ENCODE measurements around the gene PID1.

PID1 gene

DNA sequence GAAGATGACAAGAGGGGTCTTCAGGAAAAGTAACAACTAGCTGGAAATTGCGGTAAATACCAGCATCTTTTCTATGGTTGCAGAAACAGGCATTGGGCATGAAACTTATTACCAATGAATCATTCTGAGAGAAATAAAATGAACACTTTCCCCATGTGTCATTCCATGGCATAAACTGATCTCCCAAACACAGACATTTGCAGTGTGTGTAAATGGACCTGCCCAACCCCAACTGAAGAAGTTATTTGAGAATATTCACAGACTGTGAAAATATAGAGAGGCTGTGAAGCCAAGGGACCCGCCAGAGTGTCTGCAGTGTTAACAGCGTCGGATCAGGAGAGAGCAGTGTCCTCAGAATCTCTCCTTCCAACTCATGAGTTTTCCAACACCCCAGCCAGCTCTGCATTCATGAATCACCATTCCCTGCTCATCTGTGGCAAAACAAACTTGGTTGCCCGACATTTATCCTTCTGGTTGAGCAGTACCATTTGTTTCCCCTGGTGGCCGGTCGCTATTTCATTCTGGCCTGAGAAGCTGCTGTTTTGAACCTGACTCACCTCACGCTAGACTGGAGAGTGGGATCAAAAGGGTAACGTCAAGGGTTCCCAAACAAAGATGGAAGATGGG lies 238.4 kb downstream of the PID1 start:
- Mint-ChIP-seq H3K4me3 (no peak overlapping the region), H3K27me3 (no peaks in the 10 kb centered on the region), H3K27ac (no peak overlapping the region), H3K36me3 (no peaks in the 10 kb centered on the region), H3K4me1 (no peaks in the 10 kb centered on the region), H3K9me3 (peaks cover 4% of the 10 kb centered on the region)
- no peak for ATAC-seq (ENCODE audit: low read depth)
- DNase-seq (ENCODE audit: low spot score in 2 of 2), result no peak

DNA sequence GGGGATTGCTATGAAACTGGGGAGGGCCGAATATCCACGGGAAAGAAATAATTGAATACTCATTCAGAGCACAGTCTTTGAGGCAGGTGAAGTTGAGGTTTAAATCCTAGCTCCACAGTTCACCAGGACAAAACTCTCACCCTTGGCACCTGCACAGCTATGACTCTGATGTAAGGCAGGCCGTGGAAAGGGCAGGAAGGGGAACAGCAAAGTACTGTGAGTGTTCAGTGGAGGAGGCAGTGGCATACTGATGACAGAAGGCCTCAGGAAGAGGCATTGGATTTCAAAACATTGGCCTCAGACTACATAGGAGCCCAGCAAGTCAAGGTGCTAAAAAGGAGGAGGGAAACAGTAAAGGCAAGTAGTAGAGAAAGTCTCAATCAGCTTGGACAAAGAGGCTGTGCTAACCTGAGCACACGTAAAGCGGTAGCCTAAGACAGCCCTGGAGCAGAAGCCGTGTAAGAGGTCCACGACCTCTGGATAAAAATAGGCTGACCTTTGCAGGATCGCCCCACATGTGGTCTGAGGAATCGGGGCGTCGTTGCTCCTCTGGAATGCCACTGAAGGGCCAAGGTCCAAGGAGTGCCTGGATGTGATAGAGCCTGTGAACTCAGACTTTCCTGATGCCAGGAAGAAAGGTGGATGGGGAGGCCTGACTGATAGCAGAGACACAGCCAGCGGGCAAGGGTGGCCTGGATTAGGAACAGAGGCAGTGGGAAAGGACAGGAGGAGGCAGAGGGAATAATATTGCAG lies 243.6 kb downstream of the PID1 start:
- Mint-ChIP-seq H3K36me3 (no peaks in the 10 kb centered on the region), H3K4me3 (no peak overlapping the region), H3K4me1 (no peaks in the 10 kb centered on the region)

DNA sequence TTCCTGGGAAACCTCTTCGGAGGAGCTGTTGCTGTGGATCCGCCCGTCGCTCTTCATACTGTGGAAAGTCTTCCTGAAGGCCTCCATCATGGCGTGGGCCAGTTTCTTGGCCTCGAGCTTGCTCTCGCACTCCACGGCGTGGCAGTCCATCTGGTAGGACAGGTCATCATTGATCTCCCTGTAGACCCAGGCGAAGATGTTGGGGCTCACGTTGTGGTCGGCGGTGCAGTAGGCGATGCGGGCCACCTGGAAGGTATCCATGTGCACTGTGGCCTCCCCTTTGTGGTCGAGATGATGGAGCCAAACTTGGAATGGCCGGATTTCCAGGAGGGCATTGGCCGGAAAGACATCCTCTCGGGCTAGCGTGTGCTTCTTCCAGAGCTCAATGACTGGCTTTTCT lies 245.4 kb downstream of the PID1 start:
- H3K4me1 Mint-ChIP-seq, result no peaks in the 10 kb centered on the region
- H3K9me3 Mint-ChIP-seq, result peaks cover 8% of the 10 kb centered on the region
- no peak overlapping the region for H3K27ac Mint-ChIP-seq
- no peaks in the 10 kb centered on the region for H3K27me3 Mint-ChIP-seq
- no peaks in the 10 kb centered on the region for H3K36me3 Mint-ChIP-seq
- no peak overlapping the region for H3K4me3 Mint-ChIP-seq
- no peak for ATAC-seq (ENCODE audit: low read depth)
- DNase-seq (ENCODE audit: low spot score in 2 of 2), result no peak

More for the DNA sequence above, 243.6 kb downstream of the PID1 start:
- DNase-seq (ENCODE audit: low spot score in 2 of 2), result no peak
- H3K27ac Mint-ChIP-seq, result no peak overlapping the region
- ATAC-seq (ENCODE audit: low read depth), result no peak
- H3K9me3 Mint-ChIP-seq, result peaks cover 8% of the 10 kb centered on the region
- H3K27me3 Mint-ChIP-seq, result no peaks in the 10 kb centered on the region

DNA sequence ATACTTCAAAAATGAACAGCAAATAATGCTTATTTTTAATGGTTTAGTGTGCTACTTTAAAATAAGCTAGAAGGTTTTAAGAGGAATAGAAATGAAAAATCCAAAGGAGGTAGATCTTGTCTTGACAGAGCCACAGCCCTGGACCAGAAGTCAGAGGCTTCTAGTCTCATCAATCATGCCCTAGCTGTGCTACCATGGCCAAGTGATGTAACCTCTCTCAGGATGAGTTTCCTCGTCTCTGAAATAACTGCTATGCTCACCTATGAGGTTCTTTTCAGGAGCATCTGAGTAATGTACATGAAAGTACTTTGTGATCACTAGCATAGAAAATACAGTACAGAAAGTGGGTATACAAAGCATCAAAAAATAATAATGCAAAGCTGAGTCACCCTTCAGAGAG lies 248.4 kb downstream of the PID1 start:
- ATAC-seq (ENCODE audit: low read depth) (no peak), DNase-seq (ENCODE audit: low spot score in 2 of 2) (no peak)
- H3K36me3 Mint-ChIP-seq, result no peaks in the 10 kb centered on the region
- H3K27ac Mint-ChIP-seq, result no peak overlapping the region
- no peaks in the 10 kb centered on the region for H3K27me3 Mint-ChIP-seq
- no peaks in the 10 kb centered on the region for H3K4me1 Mint-ChIP-seq
- peaks cover 3% of the 10 kb centered on the region for H3K9me3 Mint-ChIP-seq
- no peak overlapping the region for H3K4me3 Mint-ChIP-seq

DNA sequence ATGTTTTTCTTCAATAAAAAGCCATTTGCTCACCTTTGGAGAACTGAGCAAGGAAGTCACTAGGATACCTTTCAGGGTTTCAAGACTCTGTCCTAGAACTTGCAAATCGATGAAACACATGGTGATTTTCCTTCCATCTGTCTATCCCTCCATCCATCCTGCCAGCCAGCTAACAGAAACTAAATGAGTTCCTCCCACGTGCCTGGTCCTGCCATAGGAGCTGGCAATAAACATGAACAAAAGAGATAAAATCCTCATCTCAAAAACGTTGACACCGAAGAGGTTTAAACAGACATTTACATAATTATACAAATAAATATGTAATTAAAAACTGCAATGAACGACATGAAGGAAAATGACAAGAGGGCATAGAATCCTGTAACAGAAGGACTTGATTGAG lies 249.0 kb downstream of the PID1 start:
- H3K9me3 Mint-ChIP-seq, result no peaks in the 10 kb centered on the region
- H3K27ac Mint-ChIP-seq, result no peak overlapping the region
- no peaks in the 10 kb centered on the region for H3K4me1 Mint-ChIP-seq
- no peak for DNase-seq (ENCODE audit: low spot score in 2 of 2)
- no peaks in the 10 kb centered on the region for H3K27me3 Mint-ChIP-seq
- no peak for ATAC-seq (ENCODE audit: low read depth)
- no peak overlapping the region for H3K4me3 Mint-ChIP-seq
- H3K36me3 Mint-ChIP-seq, result no peaks in the 10 kb centered on the region

DNA sequence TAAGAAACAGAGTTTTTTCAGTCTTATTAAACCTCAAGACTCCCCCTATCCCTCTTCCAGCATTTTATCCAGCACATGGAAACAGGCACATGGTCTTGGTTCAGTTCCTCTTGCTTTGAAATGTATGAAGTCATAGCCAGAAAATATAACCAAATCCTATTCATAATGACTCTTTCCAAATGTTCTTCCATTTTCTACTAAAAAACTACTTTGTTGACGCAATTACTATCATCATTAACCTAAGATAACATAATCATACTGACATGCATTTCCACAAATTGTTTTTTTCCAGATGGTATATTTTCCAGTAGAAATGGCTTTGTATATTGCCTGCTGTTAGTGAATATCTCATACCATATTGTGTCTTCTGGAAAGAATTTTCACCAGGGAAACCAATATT lies 261.3 kb downstream of the PID1 start:
- Mint-ChIP-seq H3K9me3 (peaks cover 3% of the 10 kb centered on the region), H3K27ac (no peak overlapping the region), H3K4me1 (no peaks in the 10 kb centered on the region), H3K27me3 (peaks cover 1% of the 10 kb centered on the region), H3K36me3 (no peaks in the 10 kb centered on the region), H3K4me3 (no peak overlapping the region)
- no peak for DNase-seq (ENCODE audit: low spot score in 2 of 2)
- ATAC-seq (ENCODE audit: low read depth), result no peak

DNA sequence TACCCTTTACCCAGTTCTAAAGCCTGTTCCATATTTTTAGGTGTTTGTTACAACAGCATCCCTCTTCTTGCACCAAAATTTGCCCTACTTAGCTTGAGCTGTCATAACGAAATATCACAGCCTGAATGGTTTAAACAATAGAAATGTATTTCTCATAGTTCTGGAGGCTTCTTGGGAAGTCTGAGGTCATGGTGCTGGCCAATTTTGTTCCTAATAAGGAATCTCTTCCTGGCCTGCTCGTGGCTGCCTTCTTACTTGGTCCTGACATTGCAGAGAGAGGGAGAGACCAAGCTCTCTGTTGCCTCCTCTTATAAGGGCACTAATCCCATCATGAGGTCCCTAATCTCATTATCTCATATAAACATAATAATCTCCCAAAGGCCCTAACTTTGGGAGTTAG lies 267.8 kb downstream of the PID1 start:
- ATAC-seq (ENCODE audit: low read depth), result no peak
- no peak overlapping the region for H3K4me3 Mint-ChIP-seq
- no peak for DNase-seq (ENCODE audit: low spot score in 2 of 2)
- peaks cover 1% of the 10 kb centered on the region for H3K36me3 Mint-ChIP-seq
- no peaks in the 10 kb centered on the region for H3K4me1 Mint-ChIP-seq
- H3K9me3 Mint-ChIP-seq, result peaks cover 14% of the 10 kb centered on the region
- H3K27ac Mint-ChIP-seq, result no peak overlapping the region
- H3K27me3 Mint-ChIP-seq, result no peaks in the 10 kb centered on the region

DNA sequence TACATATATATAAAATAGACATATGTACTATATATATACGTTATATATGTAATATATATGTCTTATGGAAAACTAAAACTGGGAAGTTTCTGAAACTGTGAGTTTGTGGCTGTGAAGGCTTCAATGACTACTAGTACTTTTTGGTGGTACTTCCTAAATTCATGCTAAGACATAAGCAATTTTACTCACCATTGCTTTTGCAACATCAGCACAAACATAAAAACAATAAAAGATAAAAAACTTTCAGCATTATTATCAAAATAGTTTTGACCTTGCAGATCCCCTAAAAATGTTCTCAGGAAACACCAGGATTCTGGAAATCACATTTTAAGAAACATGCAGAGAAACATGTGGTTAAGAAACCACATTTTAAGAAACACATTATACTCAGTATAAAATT lies 269.9 kb downstream of the PID1 start:
- H3K4me3 Mint-ChIP-seq, result no peak overlapping the region
- no peak for ATAC-seq (ENCODE audit: low read depth)
- DNase-seq (ENCODE audit: low spot score in 2 of 2), result no peak
- peaks cover 16% of the 10 kb centered on the region for H3K9me3 Mint-ChIP-seq
- H3K36me3 Mint-ChIP-seq, result peaks cover 1% of the 10 kb centered on the region
- H3K4me1 Mint-ChIP-seq, result no peaks in the 10 kb centered on the region
- H3K27ac Mint-ChIP-seq, result no peak overlapping the region
- no peaks in the 10 kb centered on the region for H3K27me3 Mint-ChIP-seq

DNA sequence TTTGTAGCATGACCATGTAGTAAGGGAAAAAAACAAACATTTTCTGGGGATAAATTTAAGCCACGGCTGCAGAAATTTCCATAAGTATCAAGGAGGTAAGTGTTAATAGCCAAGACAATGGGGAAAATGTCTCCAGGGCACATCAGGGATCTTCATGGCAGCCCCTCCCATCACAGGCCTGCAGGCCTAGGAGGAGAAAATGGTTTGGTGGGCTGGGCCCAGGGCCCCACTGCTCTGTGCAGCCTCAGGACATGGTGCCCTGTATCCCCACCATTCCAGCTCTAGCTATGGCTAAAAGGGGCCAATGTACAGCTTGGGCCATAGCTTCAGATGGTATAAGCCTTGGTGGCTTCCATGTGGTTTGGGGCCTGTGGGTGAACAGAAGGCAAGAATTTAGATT lies 271.8 kb downstream of the PID1 start:
- H3K9me3 Mint-ChIP-seq, result peaks cover 16% of the 10 kb centered on the region

DNA sequence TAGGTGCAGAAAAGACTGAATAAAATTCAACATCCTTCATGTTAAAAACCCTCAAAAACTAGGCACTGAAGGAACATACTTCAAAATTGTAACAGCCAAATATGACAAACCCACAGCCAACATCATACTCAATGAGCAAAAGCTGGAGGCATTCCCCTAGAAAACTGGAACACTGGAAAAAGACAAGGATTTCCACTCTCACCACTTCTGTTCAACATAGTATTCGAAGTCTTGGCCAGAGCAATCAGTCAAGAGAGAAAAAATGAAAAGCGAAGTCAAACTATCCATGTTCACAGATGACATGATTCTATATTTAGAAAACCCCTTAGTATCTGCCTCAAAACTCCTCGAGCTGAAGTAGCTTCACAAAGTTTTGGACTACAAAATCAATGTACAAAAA lies 282.3 kb downstream of the PID1 start:
- no peaks in the 10 kb centered on the region for H3K4me1 Mint-ChIP-seq
- H3K4me3 Mint-ChIP-seq, result no peak overlapping the region
- no peak overlapping the region for H3K27ac Mint-ChIP-seq
- no peak for DNase-seq (ENCODE audit: low spot score in 2 of 2)
- no peaks in the 10 kb centered on the region for H3K27me3 Mint-ChIP-seq
- ATAC-seq (ENCODE audit: low read depth), result no peak
- peaks cover 7% of the 10 kb centered on the region for H3K9me3 Mint-ChIP-seq
- H3K36me3 Mint-ChIP-seq, result no peaks in the 10 kb centered on the region

More for the DNA sequence above, 271.8 kb downstream of the PID1 start:
- Mint-ChIP-seq H3K27me3 (no peaks in the 10 kb centered on the region), H3K4me3 (no peak overlapping the region), H3K27ac (no peak overlapping the region), H3K4me1 (no peaks in the 10 kb centered on the region), H3K36me3 (peaks cover 1% of the 10 kb centered on the region)
- DNase-seq (ENCODE audit: low spot score in 2 of 2), result no peak
- no peak for ATAC-seq (ENCODE audit: low read depth)

DNA sequence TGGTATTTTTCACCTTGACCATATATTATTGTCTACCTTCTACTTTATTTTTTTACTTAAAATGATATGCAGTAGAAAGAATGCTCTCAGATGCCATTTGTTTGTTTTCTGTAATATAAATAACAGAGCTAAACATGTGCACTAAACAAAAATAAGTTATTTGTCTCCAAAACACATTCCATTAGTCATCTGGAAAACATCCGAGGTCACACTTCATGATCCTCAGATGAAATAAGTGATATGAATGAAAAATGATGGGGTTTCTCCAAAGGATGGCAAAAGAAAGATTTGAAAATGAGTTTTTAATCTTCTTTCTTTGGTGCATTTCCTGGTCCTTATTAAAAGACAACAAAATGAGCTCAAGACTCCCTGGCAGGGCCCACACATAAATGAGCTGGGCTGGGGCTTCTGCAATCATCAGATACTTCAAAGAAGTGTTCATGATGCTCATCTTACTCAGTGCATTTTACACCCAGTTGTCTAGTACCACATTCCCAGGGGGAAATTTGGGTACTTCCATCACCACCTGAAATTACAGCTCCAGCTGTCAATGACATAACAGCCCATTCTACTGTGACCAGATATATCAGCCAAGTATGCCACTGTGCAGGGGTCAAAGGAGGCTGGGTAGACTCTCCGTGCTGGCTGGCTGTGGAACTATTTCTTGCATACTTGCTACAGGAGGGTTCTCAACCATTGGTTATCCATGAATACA lies 283.5 kb downstream of the PID1 start:
- Mint-ChIP-seq H3K4me3 (no peak overlapping the region), H3K27me3 (no peaks in the 10 kb centered on the region), H3K27ac (no peak overlapping the region), H3K36me3 (no peaks in the 10 kb centered on the region), H3K4me1 (no peaks in the 10 kb centered on the region), H3K9me3 (peaks cover 7% of the 10 kb centered on the region)
- DNase-seq (ENCODE audit: low spot score in 2 of 2) (no peak), ATAC-seq (ENCODE audit: low read depth) (no peak)

DNA sequence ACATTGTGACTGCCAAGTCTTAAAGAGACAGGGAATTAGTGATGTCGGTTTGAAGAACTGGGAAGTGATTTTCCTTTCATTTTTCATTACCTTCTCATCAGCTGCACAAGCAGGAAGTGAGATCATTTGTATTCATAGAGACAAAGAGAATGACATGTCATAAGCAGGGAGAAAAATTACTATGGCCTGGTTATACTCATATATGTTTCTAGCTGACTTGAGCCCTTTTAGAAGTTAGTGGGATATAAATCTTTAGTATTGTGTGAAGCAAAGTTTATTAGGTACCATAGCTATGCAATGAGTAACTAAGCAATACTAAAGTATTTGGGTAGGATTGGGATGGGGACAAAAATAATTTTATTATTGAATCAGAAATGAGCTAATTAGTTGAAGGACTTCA lies 284.1 kb downstream of the PID1 start:
- H3K4me1 Mint-ChIP-seq, result no peaks in the 10 kb centered on the region
- DNase-seq (ENCODE audit: low spot score in 2 of 2), result no peak
- no peaks in the 10 kb centered on the region for H3K36me3 Mint-ChIP-seq
- no peak for ATAC-seq (ENCODE audit: low read depth)
- peaks cover 7% of the 10 kb centered on the region for H3K9me3 Mint-ChIP-seq
- no peak overlapping the region for H3K4me3 Mint-ChIP-seq
- H3K27me3 Mint-ChIP-seq, result no peaks in the 10 kb centered on the region
- H3K27ac Mint-ChIP-seq, result no peak overlapping the region

DNA sequence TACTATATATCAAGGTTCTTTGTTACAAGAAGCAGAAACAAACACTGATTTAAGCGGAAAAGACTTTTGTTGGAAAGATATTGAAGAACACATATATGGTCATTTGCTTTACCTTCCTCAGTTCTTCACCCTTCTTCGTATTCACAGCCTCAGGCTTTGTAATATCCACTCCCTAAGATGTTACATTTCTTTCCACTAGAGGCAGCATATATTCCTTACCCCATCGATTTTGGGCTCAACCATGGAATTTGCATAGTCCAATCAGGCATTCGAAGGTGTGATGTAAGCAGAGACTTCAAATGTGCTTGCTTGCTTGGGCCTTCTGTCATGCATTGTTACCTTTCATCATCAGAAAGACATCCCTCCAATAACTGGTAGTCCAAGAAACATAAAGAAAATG lies 287.4 kb downstream of the PID1 start:
- Mint-ChIP-seq H3K27ac (no peak overlapping the region), H3K27me3 (no peaks in the 10 kb centered on the region), H3K4me3 (no peak overlapping the region), H3K9me3 (peaks cover 8% of the 10 kb centered on the region), H3K36me3 (no peaks in the 10 kb centered on the region), H3K4me1 (no peaks in the 10 kb centered on the region)
- DNase-seq (ENCODE audit: low spot score in 2 of 2) (no peak), ATAC-seq (ENCODE audit: low read depth) (no peak)

DNA sequence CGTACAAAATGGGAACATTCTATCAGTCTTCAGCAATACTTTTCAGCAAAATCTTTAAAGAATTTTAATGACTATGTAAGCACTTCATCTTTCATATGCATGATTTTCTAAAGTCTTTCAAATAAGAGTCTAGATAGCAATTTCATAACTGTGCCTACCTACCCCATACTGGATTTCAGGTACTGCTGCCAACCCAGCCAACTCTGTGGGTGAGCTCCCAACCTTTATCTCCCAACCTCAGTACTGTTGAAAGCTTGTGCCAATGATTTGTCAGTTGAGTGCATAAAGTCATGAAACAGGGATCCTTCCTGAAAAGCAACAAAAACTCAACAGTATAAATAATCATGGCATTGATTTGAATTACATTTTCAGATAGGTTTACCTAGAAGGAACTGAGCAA lies 296.9 kb downstream of the PID1 start:
- Mint-ChIP-seq H3K27me3 (no peaks in the 10 kb centered on the region), H3K4me3 (no peak overlapping the region), H3K9me3 (peaks cover 7% of the 10 kb centered on the region), H3K27ac (no peak overlapping the region), H3K36me3 (no peaks in the 10 kb centered on the region), H3K4me1 (no peaks in the 10 kb centered on the region)
- DNase-seq (ENCODE audit: low spot score in 2 of 2) (no peak), ATAC-seq (ENCODE audit: low read depth) (no peak)
